ENCODE results near the gene PCID2. TPM values are rescaled to one million over a fixed set of nuclear protein-coding genes. Genes with fewer than 3 reads are reported as not detected.

PCID2 gene
- total and polyA plus RNA-seq, 2 of the 13 experiments (the other 11 are each of a cell fraction or from before 2014, with no cell fraction given): 65.0 to 111 TPM

GRCh38 chr13:113149711-113150549 lies 58.5 kb downstream of the PCID2 start (continued):
- no peak for TF ChIP-seq ZNF691 (CRISPR knock-in tag; IDR thresholded peaks at IDR 0.05; ENCODE audit: borderline replicate concordance, low read depth)
- no peak for TF ChIP-seq PRDM15 (CRISPR knock-in tag; IDR thresholded peaks at IDR 0.05)
- TF ChIP-seq SOX13 (IDR thresholded peaks at IDR 0.05): no peak; the same call in 1 of the 2 replicates
- peak in 1 of 2 experiments; percentile 61; a peak in 1 of 4 replicates for TF ChIP-seq SOX13 (CRISPR knock-in tag; conservative IDR thresholded peaks at IDR 0.05 in 1 of 2, IDR thresholded peaks at IDR 0.05 in 1 of 2)
- TF ChIP-seq ADNP (CRISPR knock-in tag; IDR thresholded peaks at IDR 0.05): no peak
- TF ChIP-seq KDM5B (CRISPR knock-in tag; IDR thresholded peaks at IDR 0.05; ENCODE audit: borderline replicate concordance): no peak
- no peak for TF ChIP-seq ZNF597 (CRISPR knock-in tag; IDR thresholded peaks at IDR 0.05)
- no peak for TF ChIP-seq ZNF768 (CRISPR knock-in tag; IDR thresholded peaks at IDR 0.05)
- 0 out of 2 replicates have a peak, but pooled peaks have one; percentile 34 for TF ChIP-seq ZBTB44 (CRISPR knock-in tag; IDR thresholded peaks at IDR 0.05)
- no peak for TF ChIP-seq ZNF512B (CRISPR knock-in tag; IDR thresholded peaks at IDR 0.05; ENCODE audit: borderline replicate concordance)
- no peak for TF ChIP-seq DDIT3 (CRISPR knock-in tag; IDR thresholded peaks at IDR 0.05)
- TF ChIP-seq ISX (CRISPR knock-in tag; conservative IDR thresholded peaks at IDR 0.05): no peak
- no peak for TF ChIP-seq ZNF207 (IDR thresholded peaks at IDR 0.05; ENCODE audit: borderline replicate concordance)
- no peak for TF ChIP-seq ZNF160 (CRISPR knock-in tag; IDR thresholded peaks at IDR 0.05)
- no peak for TF ChIP-seq MTA3 (CRISPR knock-in tag; IDR thresholded peaks at IDR 0.05)
- TF ChIP-seq KLF15 (CRISPR knock-in tag; IDR thresholded peaks at IDR 0.05; ENCODE audit: borderline replicate concordance): no peak

All from HepG2 (cell line).